Epithelial cell of esophagus (primary cell): ENCODE data around the gene TMEM151B.
A peak's percentile ranks its signal among the peaks of the same experiment; 100 is the strongest.

Source experiments
- DNase-seq: peaks from one replicate; pipeline ENCODE4 v3.0.0; 2010; ENCODE audit warnings: low read depth
- H3K4me3 ChIP-seq: 2 replicates; pipeline ENCODE4 v1.5.1; 2011; ENCODE audit warnings: mild to moderate bottlenecking, low read length, control low read depth
- TF ChIP-seq, protein P1 (sequence below): IDR thresholded peaks from 2 replicates; pipeline ENCODE4 v1.5.1; 2011; ENCODE audit warnings: low read depth, mild to moderate bottlenecking, low read length, control low read depth, inconsistent platforms; ENCODE audit not compliant: insufficient read depth; ENCODE audit errors: missing control alignments

TMEM151B gene

DNA sequence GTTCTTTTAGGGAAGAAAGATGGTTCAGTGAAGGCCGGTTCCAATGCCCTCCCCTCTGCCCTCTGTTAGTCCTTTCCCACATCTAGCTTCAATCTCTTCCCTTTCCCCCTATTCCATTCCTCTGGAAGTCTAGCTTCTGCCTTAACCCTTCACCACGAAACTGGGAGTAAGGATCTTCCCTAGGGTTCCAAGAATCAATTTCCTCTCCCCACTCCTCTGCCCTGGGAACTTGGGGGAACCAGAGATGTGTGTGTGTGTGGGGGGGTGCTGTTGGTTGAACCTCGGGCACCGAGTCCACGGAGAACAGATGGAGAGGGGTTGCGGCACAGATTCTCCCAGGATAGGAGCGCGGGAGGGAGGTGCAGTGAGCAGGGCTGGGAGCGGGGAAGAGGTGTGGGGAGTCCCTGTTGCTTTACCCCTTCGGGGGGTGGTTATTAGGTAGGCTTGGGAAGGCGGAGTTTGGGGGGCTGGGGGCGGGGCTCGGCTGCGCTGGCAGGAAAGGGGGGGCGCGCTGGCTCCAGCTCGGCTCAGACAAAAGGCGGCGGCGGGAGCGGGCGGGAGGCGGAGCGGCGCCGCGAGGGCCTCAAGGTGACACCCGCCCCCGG lies at the start of gene TMEM151B:
Gene TMEM151B, plus strand, starts transcription at position 530 of the 605 bp plus-strand sequence. CDS start 293 bp downstream, outside the sequence.
- TF ChIP-seq, protein P1, sequence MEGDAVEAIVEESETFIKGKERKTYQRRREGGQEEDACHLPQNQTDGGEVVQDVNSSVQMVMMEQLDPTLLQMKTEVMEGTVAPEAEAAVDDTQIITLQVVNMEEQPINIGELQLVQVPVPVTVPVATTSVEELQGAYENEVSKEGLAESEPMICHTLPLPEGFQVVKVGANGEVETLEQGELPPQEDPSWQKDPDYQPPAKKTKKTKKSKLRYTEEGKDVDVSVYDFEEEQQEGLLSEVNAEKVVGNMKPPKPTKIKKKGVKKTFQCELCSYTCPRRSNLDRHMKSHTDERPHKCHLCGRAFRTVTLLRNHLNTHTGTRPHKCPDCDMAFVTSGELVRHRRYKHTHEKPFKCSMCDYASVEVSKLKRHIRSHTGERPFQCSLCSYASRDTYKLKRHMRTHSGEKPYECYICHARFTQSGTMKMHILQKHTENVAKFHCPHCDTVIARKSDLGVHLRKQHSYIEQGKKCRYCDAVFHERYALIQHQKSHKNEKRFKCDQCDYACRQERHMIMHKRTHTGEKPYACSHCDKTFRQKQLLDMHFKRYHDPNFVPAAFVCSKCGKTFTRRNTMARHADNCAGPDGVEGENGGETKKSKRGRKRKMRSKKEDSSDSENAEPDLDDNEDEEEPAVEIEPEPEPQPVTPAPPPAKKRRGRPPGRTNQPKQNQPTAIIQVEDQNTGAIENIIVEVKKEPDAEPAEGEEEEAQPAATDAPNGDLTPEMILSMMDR, result no peak
- DNase-seq, result no peak
- H3K4me3 ChIP-seq, result no peak within 1 kb of the TSS

- DNase-seq, result no peak
- no peak overlapping the region for H3K4me3 ChIP-seq
- TF ChIP-seq, protein P1, result no peak
These were observed 49.3 kb upstream of the TMEM151B start for GRCh38 chr6:44220913-44221290.

DNA sequence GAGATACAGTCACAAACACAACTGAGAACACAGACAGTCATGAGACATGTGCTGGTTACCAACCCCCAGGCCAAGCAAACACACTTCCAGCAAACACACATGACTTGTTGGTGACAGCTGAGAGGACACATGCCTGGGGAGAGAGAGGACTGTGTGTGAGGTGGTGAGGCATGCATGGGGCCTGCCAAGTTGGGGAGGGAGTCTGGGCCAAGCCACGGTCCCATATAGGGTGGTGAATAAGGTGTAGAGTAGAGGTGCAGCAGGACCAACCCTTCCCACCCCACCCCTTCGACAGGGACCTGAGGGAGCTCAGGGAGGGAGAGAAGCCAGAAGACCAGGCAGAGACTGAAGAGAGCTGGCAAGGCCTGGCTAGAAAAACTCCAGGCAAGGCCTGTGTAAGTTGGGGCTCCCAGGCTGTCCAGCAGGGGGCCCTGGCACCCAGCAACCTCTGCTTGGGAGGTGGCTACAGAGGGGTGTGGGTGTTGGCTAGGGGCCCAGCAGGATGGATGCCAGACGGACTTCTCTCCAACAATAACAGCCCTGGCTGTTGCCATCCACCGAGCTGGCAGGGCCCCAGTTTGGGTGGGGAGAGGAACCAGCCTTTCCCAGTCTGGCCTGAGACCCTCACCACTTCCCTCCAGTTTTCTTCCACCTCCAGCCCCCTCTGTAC lies 48.8 kb upstream of the TMEM151B start:
- H3K4me3 ChIP-seq, result no peak overlapping the region
- TF ChIP-seq, protein P1, result peak; percentile 89
- peak; percentile 87 for DNase-seq

GRCh38 chr6:44221961-44222335 lies 48.3 kb upstream of the TMEM151B start:
- no peak for DNase-seq
- H3K4me3 ChIP-seq, result no peak overlapping the region
- TF ChIP-seq, protein P1, result no peak

- H3K4me3 ChIP-seq, result no peak overlapping the region
- no peak for DNase-seq
- TF ChIP-seq, protein P1, result no peak
These were observed 47.5 kb upstream of the TMEM151B start for GRCh38 chr6:44222486-44223318.

- H3K4me3 ChIP-seq, result peak within 1 kb of the TSS; percentile 55
- TF ChIP-seq, protein P1, result no peak
- DNase-seq, result peak; percentile 69
These were observed 46.8 kb upstream of the TMEM151B start, which contains the start of gene SLC29A1 for GRCh38 chr6:44223319-44224028. TSS of gene SLC29A1 (plus strand) at chr6:44223595. CDS start at chr6:44227314, 3,719 bp downstream.
